ENCODE measurements around the gene SLC22A16.
"Not testable (repeated sequence)": the region's sequence is repeated elsewhere in the genome, so short reads cannot be mapped to it uniquely, and the experiment has no call there.

Gene SLC22A16

DNA sequence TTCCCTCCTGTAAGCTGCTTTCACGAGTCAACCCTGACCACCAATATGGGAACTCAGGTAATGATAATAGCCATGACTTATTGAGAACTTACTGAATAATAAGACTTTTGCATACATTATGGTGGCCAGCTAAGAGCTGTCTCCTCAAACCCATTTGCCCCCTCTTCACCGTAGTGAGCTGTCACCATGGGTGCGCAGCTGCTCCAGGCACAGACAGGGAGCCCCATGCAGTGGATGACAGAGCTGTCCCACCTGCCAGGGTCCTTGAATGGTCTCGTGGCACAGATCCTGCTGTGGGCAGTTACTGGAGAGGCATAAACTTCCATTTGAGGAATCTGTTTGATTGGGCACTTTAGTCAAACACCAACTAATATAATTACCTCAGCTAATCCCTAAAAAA lies 1.9 kb downstream of the SLC22A16 start:
- Histone ChIP-seq H3K9me3 (ENCODE audit: control insufficient read depth in 5 of 5, low read length in 5 of 5) (no peaks in the 10 kb centered on the region), H3K36me3 (ENCODE audit: control insufficient read depth in 5 of 5, insufficient read depth in 5 of 5, low read length in 5 of 5) (no peaks in the 10 kb centered on the region), H3K9ac (ENCODE audit: low read length in 5 of 5) (no peak overlapping the region), H3K27me3 (ENCODE audit: control insufficient read depth in 5 of 5, insufficient read depth in 4 of 5, low read length in 5 of 5) (peaks cover 0 to 16% (median 7%) of the 10 kb centered on the region in 5 donors), H3K4me3 (ENCODE audit: low read depth in 1 of 5, low read length in 5 of 5) (no peak overlapping the region), H3K27ac (ENCODE audit: low read depth, low read length) (no peak overlapping the region), H3K4me1 (ENCODE audit: control insufficient read depth in 5 of 5, insufficient read depth in 5 of 5, low read length in 5 of 5) (peaks cover 0 to 15% (median 8%) of the 10 kb centered on the region in 5 donors)

GRCh38 chr6:110472739-110473138 lies 3.7 kb downstream of the SLC22A16 start:
- Histone ChIP-seq H3K9ac (ENCODE audit: low read length in 5 of 5) (no peak overlapping the region), H3K9me3 (ENCODE audit: control insufficient read depth in 5 of 5, low read length in 5 of 5) (no peaks in the 10 kb centered on the region), H3K36me3 (ENCODE audit: control insufficient read depth in 5 of 5, insufficient read depth in 5 of 5, low read length in 5 of 5) (no peaks in the 10 kb centered on the region), H3K4me3 (ENCODE audit: low read depth in 1 of 5, low read length in 5 of 5) (no peak overlapping the region), H3K27me3 (ENCODE audit: control insufficient read depth in 5 of 5, insufficient read depth in 4 of 5, low read length in 5 of 5) (peaks cover 0 to 16% (median 7%) of the 10 kb centered on the region in 5 donors), H3K4me1 (ENCODE audit: control insufficient read depth in 5 of 5, insufficient read depth in 5 of 5, low read length in 5 of 5) (peaks cover 0 to 15% (median 8%) of the 10 kb centered on the region in 5 donors), H3K27ac (ENCODE audit: low read depth, low read length) (no peak overlapping the region)

DNA sequence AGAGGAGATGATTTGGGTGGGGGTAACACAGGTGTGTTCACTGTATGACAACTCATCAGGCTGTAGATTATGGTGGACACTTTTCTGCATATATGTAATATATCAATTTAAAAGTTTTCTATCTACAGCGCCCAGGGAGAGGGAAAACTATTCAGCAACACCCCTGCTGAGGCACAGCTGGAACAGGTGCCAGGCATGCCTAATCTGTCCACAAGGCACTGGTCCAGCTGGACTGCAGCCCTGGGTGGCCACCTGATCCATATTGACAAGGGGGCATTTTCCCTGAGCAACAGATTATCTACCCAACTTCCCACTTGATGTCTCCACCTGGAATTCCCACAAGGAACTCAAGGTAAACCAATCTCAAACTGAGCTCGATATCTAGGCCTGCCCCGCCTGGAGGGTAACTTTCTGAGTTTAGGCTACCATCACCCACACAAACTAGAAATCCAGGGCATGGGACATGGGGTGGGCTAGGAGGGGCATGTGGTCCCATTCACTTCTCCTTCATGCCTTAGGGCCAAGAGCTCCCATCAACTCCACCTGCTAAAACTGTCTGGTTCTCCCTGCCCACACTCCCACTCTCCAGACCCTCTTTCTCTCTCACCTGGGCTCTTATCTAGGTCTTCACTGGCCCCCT lies 4.6 kb downstream of the SLC22A16 start:
- H3K9ac ChIP-seq (ENCODE audit: low read length in 5 of 5), result no peak overlapping the region
- no peaks in the 10 kb centered on the region for H3K36me3 ChIP-seq (ENCODE audit: control insufficient read depth in 5 of 5, insufficient read depth in 5 of 5, low read length in 5 of 5)
- H3K27ac ChIP-seq (ENCODE audit: low read depth, low read length), result no peak overlapping the region
- H3K4me3 ChIP-seq (ENCODE audit: low read depth in 1 of 5, low read length in 5 of 5), result no peak overlapping the region
- H3K9me3 ChIP-seq (ENCODE audit: control insufficient read depth in 5 of 5, low read length in 5 of 5), result no peaks in the 10 kb centered on the region
- H3K4me1 ChIP-seq (ENCODE audit: control insufficient read depth in 5 of 5, insufficient read depth in 5 of 5, low read length in 5 of 5), result peaks cover 0 to 15% (median 8%) of the 10 kb centered on the region in 5 donors
- H3K27me3 ChIP-seq (ENCODE audit: control insufficient read depth in 5 of 5, insufficient read depth in 4 of 5, low read length in 5 of 5), result peaks cover 0 to 15% (median 7%) of the 10 kb centered on the region in 5 donors

GRCh38 chr6:110468731-110469130 lies 7.7 kb downstream of the SLC22A16 start:
- H3K27ac ChIP-seq (ENCODE audit: low read depth, low read length), result no peak overlapping the region
- no peaks in the 10 kb centered on the region for H3K36me3 ChIP-seq (ENCODE audit: control insufficient read depth in 5 of 5, insufficient read depth in 5 of 5, low read length in 5 of 5)
- no peak overlapping the region for H3K4me3 ChIP-seq (ENCODE audit: low read depth in 1 of 5, low read length in 5 of 5)
- no peaks in the 10 kb centered on the region for H3K9me3 ChIP-seq (ENCODE audit: control insufficient read depth in 5 of 5, low read length in 5 of 5)
- no peak overlapping the region for H3K9ac ChIP-seq (ENCODE audit: low read length in 5 of 5)
- no peaks in the 10 kb centered on the region for H3K27me3 ChIP-seq (ENCODE audit: control insufficient read depth in 5 of 5, insufficient read depth in 4 of 5, low read length in 5 of 5)
- H3K4me1 ChIP-seq (ENCODE audit: control insufficient read depth in 5 of 5, insufficient read depth in 5 of 5, low read length in 5 of 5), result no peaks in the 10 kb centered on the region

DNA sequence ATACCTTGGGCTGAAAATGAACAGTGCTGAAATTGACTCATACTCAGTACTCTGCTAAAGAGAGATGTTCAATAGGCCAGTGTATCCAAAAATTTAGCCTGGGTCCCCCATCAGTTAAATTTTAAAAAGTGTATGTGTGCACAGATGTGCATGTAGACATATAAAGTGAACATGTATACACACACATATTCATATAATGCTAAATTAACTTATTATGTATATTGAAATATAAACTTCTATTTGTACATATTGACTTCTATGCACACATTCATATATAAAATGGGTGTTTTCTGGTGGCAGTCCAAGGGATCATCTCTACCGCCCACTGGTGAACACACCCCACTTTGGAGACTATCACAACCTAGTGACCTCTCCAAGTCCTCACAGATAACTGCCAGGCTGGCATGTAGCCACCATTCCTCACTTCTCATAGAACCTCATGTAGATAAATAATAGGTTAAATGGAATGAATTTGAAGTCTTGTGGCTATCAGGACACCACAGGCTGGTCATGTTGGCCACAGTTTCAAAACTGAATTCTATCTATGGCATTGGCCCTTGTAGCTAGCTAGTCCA lies 8.8 kb downstream of the SLC22A16 start:
- no peak overlapping the region for H3K9ac ChIP-seq (ENCODE audit: low read length in 5 of 5)
- H3K4me1 ChIP-seq (ENCODE audit: control insufficient read depth in 5 of 5, insufficient read depth in 5 of 5, low read length in 5 of 5), result no peaks in the 10 kb centered on the region
- no peaks in the 10 kb centered on the region for H3K36me3 ChIP-seq (ENCODE audit: control insufficient read depth in 5 of 5, insufficient read depth in 5 of 5, low read length in 5 of 5)
- peaks cover 4 to 7% (median 5%) of the 10 kb centered on the region in 5 donors for H3K9me3 ChIP-seq (ENCODE audit: control insufficient read depth in 5 of 5, low read length in 5 of 5)
- H3K27ac ChIP-seq (ENCODE audit: low read depth, low read length), result no peak overlapping the region
- no peaks in the 10 kb centered on the region for H3K27me3 ChIP-seq (ENCODE audit: control insufficient read depth in 5 of 5, insufficient read depth in 4 of 5, low read length in 5 of 5)
- no peak overlapping the region for H3K4me3 ChIP-seq (ENCODE audit: low read depth in 1 of 5, low read length in 5 of 5)

DNA sequence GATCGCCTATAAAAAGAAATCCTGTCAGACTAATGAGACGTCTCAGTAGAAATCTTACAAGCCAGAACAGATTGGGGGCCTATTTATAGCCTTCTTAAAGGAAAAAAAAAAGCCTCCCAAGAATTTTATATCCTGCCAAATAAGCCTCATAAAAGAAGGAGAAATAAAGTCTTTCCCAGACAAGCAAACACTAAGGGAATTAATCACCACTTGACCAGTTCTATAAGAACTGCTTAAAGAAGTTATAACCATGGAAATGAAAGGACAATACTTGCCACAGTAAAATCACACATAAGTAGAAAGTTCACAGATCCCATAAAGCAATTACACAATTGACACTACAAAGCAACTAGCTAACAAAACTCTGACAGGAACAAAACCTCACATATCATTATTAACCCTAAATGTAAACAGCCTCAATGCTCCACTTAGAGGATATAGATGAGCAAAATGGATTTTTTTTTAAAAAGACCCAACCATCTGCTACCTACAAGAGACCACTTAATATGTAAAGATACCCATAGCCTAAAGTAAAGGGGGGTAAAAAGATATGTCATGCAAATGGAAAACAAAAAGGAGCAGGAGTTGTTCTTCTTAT lies 13.4 kb downstream of the SLC22A16 start:
- peaks cover 0 to 2% (median 0%) of the 10 kb centered on the region in 5 donors for H3K4me1 ChIP-seq (ENCODE audit: control insufficient read depth in 5 of 5, insufficient read depth in 5 of 5, low read length in 5 of 5)
- no peaks in the 10 kb centered on the region for H3K36me3 ChIP-seq (ENCODE audit: control insufficient read depth in 5 of 5, insufficient read depth in 5 of 5, low read length in 5 of 5)
- no peaks in the 10 kb centered on the region for H3K27me3 ChIP-seq (ENCODE audit: control insufficient read depth in 5 of 5, insufficient read depth in 4 of 5, low read length in 5 of 5)
- H3K4me3 ChIP-seq (ENCODE audit: low read depth in 1 of 5, low read length in 5 of 5), result no peak overlapping the region
- no peak overlapping the region for H3K9ac ChIP-seq (ENCODE audit: low read length in 5 of 5)
- no peak overlapping the region for H3K27ac ChIP-seq (ENCODE audit: low read depth, low read length)
- H3K9me3 ChIP-seq (ENCODE audit: control insufficient read depth in 5 of 5, low read length in 5 of 5), result peaks cover 7 to 22% (median 10%) of the 10 kb centered on the region in 5 donors

GRCh38 chr6:110461376-110461775 lies 15.0 kb downstream of the SLC22A16 start:
- Histone ChIP-seq H3K4me1 (ENCODE audit: control insufficient read depth in 5 of 5, insufficient read depth in 5 of 5, low read length in 5 of 5) (peaks cover 0 to 2% (median 0%) of the 10 kb centered on the region in 5 donors), H3K36me3 (ENCODE audit: control insufficient read depth in 5 of 5, insufficient read depth in 5 of 5, low read length in 5 of 5) (no peaks in the 10 kb centered on the region), H3K27me3 (ENCODE audit: control insufficient read depth in 5 of 5, insufficient read depth in 4 of 5, low read length in 5 of 5) (no peaks in the 10 kb centered on the region), H3K9me3 (ENCODE audit: control insufficient read depth in 5 of 5, low read length in 5 of 5) (peaks cover 7 to 22% (median 10%) of the 10 kb centered on the region in 5 donors), H3K27ac (ENCODE audit: low read depth, low read length) (no peak overlapping the region), H3K4me3 (ENCODE audit: low read depth in 1 of 5, low read length in 5 of 5) (no peak overlapping the region), H3K9ac (ENCODE audit: low read length in 5 of 5) (no peak overlapping the region)

- Histone ChIP-seq H3K27me3 (ENCODE audit: control insufficient read depth in 5 of 5, insufficient read depth in 4 of 5, low read length in 5 of 5) (no peaks in the 10 kb centered on the region), H3K36me3 (ENCODE audit: control insufficient read depth in 5 of 5, insufficient read depth in 5 of 5, low read length in 5 of 5) (no peaks in the 10 kb centered on the region), H3K4me3 (ENCODE audit: low read depth in 1 of 5, low read length in 5 of 5) (no peak overlapping the region), H3K27ac (ENCODE audit: low read depth, low read length) (no peak overlapping the region), H3K9me3 (ENCODE audit: control insufficient read depth in 5 of 5, low read length in 5 of 5) (peaks cover 7 to 22% (median 10%) of the 10 kb centered on the region in 5 donors), H3K9ac (ENCODE audit: low read length in 5 of 5) (no peak overlapping the region), H3K4me1 (ENCODE audit: control insufficient read depth in 5 of 5, insufficient read depth in 5 of 5, low read length in 5 of 5) (peaks cover 0 to 2% (median 0%) of the 10 kb centered on the region in 5 donors)
Measured at GRCh38 chr6:110459137-110459536, 17.3 kb downstream of the SLC22A16 start.

DNA sequence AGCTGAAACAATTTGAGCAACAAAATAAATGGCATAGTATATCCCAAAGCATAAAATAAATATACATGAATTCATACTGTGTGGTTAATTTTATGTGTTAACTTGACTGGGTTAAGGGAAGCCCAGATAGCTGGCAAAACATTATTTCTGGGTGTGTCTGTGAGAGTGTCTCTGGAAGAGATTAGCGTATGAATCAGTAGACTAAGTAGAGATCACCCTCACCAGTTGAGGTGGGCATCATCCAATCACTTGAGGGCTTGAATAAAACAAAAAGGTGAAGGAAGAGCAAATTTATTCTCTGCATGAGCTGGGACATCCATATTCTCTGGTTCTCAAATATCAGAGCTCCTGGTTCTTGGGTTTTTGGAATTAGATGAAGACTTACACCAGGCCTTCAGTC lies 17.9 kb downstream of the SLC22A16 start:
- Histone ChIP-seq H3K4me3 (ENCODE audit: low read depth in 1 of 5, low read length in 5 of 5) (no peak overlapping the region), H3K9me3 (ENCODE audit: control insufficient read depth in 5 of 5, low read length in 5 of 5) (peaks cover 7 to 22% (median 10%) of the 10 kb centered on the region in 5 donors), H3K9ac (ENCODE audit: low read length in 5 of 5) (no peak overlapping the region), H3K4me1 (ENCODE audit: control insufficient read depth in 5 of 5, insufficient read depth in 5 of 5, low read length in 5 of 5) (peaks cover 0 to 2% (median 0%) of the 10 kb centered on the region in 5 donors), H3K27me3 (ENCODE audit: control insufficient read depth in 5 of 5, insufficient read depth in 4 of 5, low read length in 5 of 5) (no peaks in the 10 kb centered on the region), H3K36me3 (ENCODE audit: control insufficient read depth in 5 of 5, insufficient read depth in 5 of 5, low read length in 5 of 5) (no peaks in the 10 kb centered on the region), H3K27ac (ENCODE audit: low read depth, low read length) (no peak overlapping the region)

- not testable (repeated sequence) for H3K9ac ChIP-seq (ENCODE audit: low read length in 5 of 5); H3K36me3 ChIP-seq (ENCODE audit: control insufficient read depth in 5 of 5, insufficient read depth in 5 of 5, low read length in 5 of 5); H3K4me3 ChIP-seq (ENCODE audit: low read depth in 1 of 5, low read length in 5 of 5); H3K4me1 ChIP-seq (ENCODE audit: control insufficient read depth in 5 of 5, insufficient read depth in 5 of 5, low read length in 5 of 5); H3K27ac ChIP-seq (ENCODE audit: low read depth, low read length); H3K27me3 ChIP-seq (ENCODE audit: control insufficient read depth in 5 of 5, insufficient read depth in 4 of 5, low read length in 5 of 5)
- H3K9me3 ChIP-seq (ENCODE audit: control insufficient read depth in 5 of 5, low read length in 5 of 5), result peaks cover 3 to 14% (median 4%) of the 10 kb centered on the region in 5 donors
Measured at GRCh38 chr6:110457567-110458175, 18.7 kb downstream of the SLC22A16 start.
